Left lung (tissue), 14 donors: ENCODE results near the gene ARGFX. TPM values are rescaled to one million over a fixed set of nuclear protein-coding genes. Genes with fewer than 3 reads are reported as not detected.

ENCODE experiments used
- ATAC-seq: fragments of 200-7000 bp; cut with Tn5 transposase; one replicate; pipeline ENCODE4 v1.9.1; 2020; ENCODE audit warnings: moderate library complexity
- DNase-seq, 4 donors: peaks; one replicate each; pipeline ENCODE4 v3.0.0-alpha.2; 2013 to 2020
- H3K27ac ChIP-seq, 2 donors: fragments of 200-600 bp; sonication (generic) in 1 of 2; one replicate each; pipeline versions ENCODE4 v1.5.0 to v1.8.0; 2020 to 2021
- H3K27me3 ChIP-seq, 2 donors: fragments of 200-600 bp; sonication (generic) in 1 of 2; one replicate each; pipeline versions ENCODE4 v1.5.0 to v1.8.0; 2020 to 2021
- H3K36me3 ChIP-seq, 2 donors: fragments of 200-600 bp; sonication (generic) in 1 of 2; one replicate each; pipeline versions ENCODE4 v1.5.0 to v1.8.0; 2020 to 2021
- H3K4me1 ChIP-seq, 2 donors: fragments of 200-600 bp; one replicate each; pipeline ENCODE4 v1.8.0; 2021
- H3K4me3 ChIP-seq, 2 donors: fragments of 200-600 bp; sonication (generic) in 1 of 2; one replicate each; pipeline versions ENCODE4 v1.5.0 to v1.8.0; 2020 to 2021; ENCODE audit warnings: mild to moderate bottlenecking in 1 of 2
- H3K9me3 ChIP-seq, 2 donors: fragments of 200-600 bp; sonication (generic) in 1 of 2; one replicate each; pipeline versions ENCODE4 v1.5.0 to v1.8.0; 2020 to 2021
- CTCF ChIP-seq, 2 donors: fragments of 200-600 bp; sonication (generic) in 1 of 2; IDR thresholded peaks; one replicate each; pipeline versions ENCODE4 v1.5.0 to v1.8.0; 2021; ENCODE audit warnings: antibody characterized with exemption in 2 of 2
- intact Hi-C, 2 donors: fragments of 100-400 bp; cut with DNase I; formaldehyde crosslinking; loops; one replicate each; pipeline versions ENCODE4 v1.11.2 to v1.14.2; 2022
- long read RNA-seq, 12 donors: library from polyadenylated mRNA in 2 of 12; unstranded in 2 of 12; transcript quantifications; one replicate each; pipeline ENCODE4 v2.0.0 and lab custom pipeline, GENCODE V29; 2019 to 2026
- polyA plus RNA-seq, 6 donors: library from polyadenylated mRNA; unstranded; fragments of 120-200 nt; gene quantifications; one replicate each; pipeline ENCODE4 v1.2.1, GENCODE V29; 2013; ENCODE audit not compliant: insufficient read length in 6 of 6
- total RNA-seq, 2 donors: library from RNA; stranded (reverse); fragmentation: NEBNext Ultra II Directional; extraction: Animal tissue kit (Norgen Biotek cat#: 25700); gene quantifications; one replicate each; pipeline ENCODE4 v1.2.1, GENCODE V29; 2021
- donor health status: DM: no; HTN: yes; CAD: no.
- donor health status: DM: no; HTN: no; CAD: no.

ARGFX gene
- total RNA-seq (not detected), polyA plus RNA-seq (under 1 TPM in 1 of 6 donors, not detected in 5; 0.17 TPM)
- long read RNA-seq, donor 1: 0 reads
- long read RNA-seq, donor 2: 0 reads
- long read RNA-seq, donor 3: 0 reads
- long read RNA-seq, donor 4: 0 reads
- long read RNA-seq, donor 5: 0 reads
- long read RNA-seq, donor 6: 0 reads
- long read RNA-seq, donor 7: 0 reads
- long read RNA-seq, donor 8: 0 reads
- long read RNA-seq, donor 9: 0 reads
- long read RNA-seq, donor 10: 0 reads
- long read RNA-seq, donor 11: 0 reads
- long read RNA-seq, donor 12: 0 reads

GRCh38 chr3:121567649-121568048 is at the start of gene ARGFX:
ARGFX (plus strand) TSS chr3:121567949; CDS start chr3:121570714, 2,765 bp downstream.
- Histone ChIP-seq H3K27ac (no peak within 1 kb of the TSS), H3K27me3 (no peaks in the 10 kb centered on the region), H3K4me3 (no peak within 1 kb of the TSS), H3K36me3 (no peaks in the 10 kb centered on the region), H3K9me3 (no peaks in the 10 kb centered on the region), H3K4me1 (no peaks in the 10 kb centered on the region)
- no peak for DNase-seq
- no peak for TF ChIP-seq CTCF (IDR thresholded peaks at IDR 0.05)
- intact Hi-C loops: no loop called here
- no peak for ATAC-seq

- no peak for ATAC-seq
- peak in 2 of 4 donors; percentile 18 to 21 for DNase-seq
- Histone ChIP-seq H3K36me3 (peaks cover 0 to 12% of the 10 kb centered on the region in 2 donors), H3K27me3 (no peaks in the 10 kb centered on the region), H3K27ac (no peak overlapping the region), H3K4me3 (no peak overlapping the region), H3K4me1 (no peaks in the 10 kb centered on the region), H3K9me3 (peaks cover 0 to 17% of the 10 kb centered on the region in 2 donors)
- no peak for TF ChIP-seq CTCF (IDR thresholded peaks at IDR 0.05)
- intact Hi-C loops: no loop called here
These were observed 49.6 kb upstream of the ARGFX start for GRCh38 chr3:121517953-121518655.

GRCh38 chr3:121520510-121520909 is 47.2 kb upstream of the ARGFX start:
- H3K4me3 ChIP-seq: no peak overlapping the region
- peaks cover 0 to 11% of the 10 kb centered on the region in 2 donors for H3K9me3 ChIP-seq
- no peaks in the 10 kb centered on the region for H3K27me3 ChIP-seq
- ATAC-seq: no peak
- intact Hi-C loops: no loop called here
- H3K4me1 ChIP-seq: no peaks in the 10 kb centered on the region
- no peak for DNase-seq
- TF ChIP-seq CTCF (IDR thresholded peaks at IDR 0.05): no peak
- no peak overlapping the region for H3K27ac ChIP-seq
- H3K36me3 ChIP-seq: peaks cover 0 to 12% of the 10 kb centered on the region in 2 donors

- Histone ChIP-seq H3K36me3 (no peaks in the 10 kb centered on the region), H3K27me3 (no peaks in the 10 kb centered on the region), H3K9me3 (no peaks in the 10 kb centered on the region), H3K4me1 (no peaks in the 10 kb centered on the region), H3K4me3 (no peak overlapping the region), H3K27ac (no peak overlapping the region)
- TF ChIP-seq CTCF (IDR thresholded peaks at IDR 0.05): peak in 1 of 2 donors; percentile 23
- ATAC-seq (no peak), DNase-seq (peak in 1 of 4 donors; percentile 6)
- intact Hi-C loops: no loop called here
These were observed 38.4 kb upstream of the ARGFX start for GRCh38 chr3:121529308-121529707.

- Histone ChIP-seq H3K9me3 (no peaks in the 10 kb centered on the region), H3K4me1 (no peaks in the 10 kb centered on the region), H3K4me3 (no peak overlapping the region), H3K27me3 (no peaks in the 10 kb centered on the region), H3K36me3 (no peaks in the 10 kb centered on the region), H3K27ac (no peak overlapping the region)
- ATAC-seq: no peak
- no peak for DNase-seq
- intact Hi-C loops: no loop called here
- no peak for TF ChIP-seq CTCF (IDR thresholded peaks at IDR 0.05)
These were observed 36.5 kb upstream of the ARGFX start for GRCh38 chr3:121531269-121531668.
